Measurements from ENCODE around the gene PKIB.

PKIB gene

GRCh38 chr6:122620428-122620827 lies 10.2 kb downstream of the PKIB start:
- no peak for DNase-seq (ENCODE audit: low read depth, low spot score)
- TF ChIP-seq YY1 (IDR thresholded peaks at IDR 0.05; ENCODE audit: insufficient read depth, insufficient read length) (no peak), ZNF274 (IDR thresholded peaks at IDR 0.05; ENCODE audit: low read depth, low read length) (no peak), SUZ12 (IDR thresholded peaks at IDR 0.05; ENCODE audit: extremely low read depth, insufficient read depth, insufficient read length) (no peak)
- no peaks in the 10 kb centered on the region for H3K4me1 ChIP-seq (ENCODE audit: insufficient read depth, insufficient read length)
- H3K36me3 ChIP-seq (ENCODE audit: insufficient read depth, insufficient read length, low read length), result no peaks in the 10 kb centered on the region
- no peak overlapping the region for H3K4me3 ChIP-seq (ENCODE audit: insufficient read length, low read depth)
- no peaks in the 10 kb centered on the region for H3K9me3 ChIP-seq (ENCODE audit: insufficient read depth, low read length)
- H3K27me3 ChIP-seq (ENCODE audit: insufficient read depth, insufficient read length), result no peaks in the 10 kb centered on the region
- H3K9ac ChIP-seq (ENCODE audit: insufficient read length, low read depth), result no peak overlapping the region

- no peaks in the 10 kb centered on the region for H3K9me3 ChIP-seq (ENCODE audit: insufficient read depth, low read length)
- TF ChIP-seq YY1 (IDR thresholded peaks at IDR 0.05; ENCODE audit: insufficient read depth, insufficient read length) (no peak), SUZ12 (IDR thresholded peaks at IDR 0.05; ENCODE audit: extremely low read depth, insufficient read depth, insufficient read length) (no peak), ZNF274 (IDR thresholded peaks at IDR 0.05; ENCODE audit: low read depth, low read length) (no peak)
- DNase-seq (ENCODE audit: low read depth, low spot score), result no peak
- H3K4me3 ChIP-seq (ENCODE audit: insufficient read length, low read depth), result no peak overlapping the region
- H3K4me1 ChIP-seq (ENCODE audit: insufficient read depth, insufficient read length), result no peaks in the 10 kb centered on the region
- H3K9ac ChIP-seq (ENCODE audit: insufficient read length, low read depth), result no peak overlapping the region
- H3K36me3 ChIP-seq (ENCODE audit: insufficient read depth, insufficient read length, low read length), result no peaks in the 10 kb centered on the region
- no peaks in the 10 kb centered on the region for H3K27me3 ChIP-seq (ENCODE audit: insufficient read depth, insufficient read length)
These were observed 10.7 kb downstream of the PKIB start for GRCh38 chr6:122620902-122621301.

GRCh38 chr6:122621638-122622037 lies 11.4 kb downstream of the PKIB start:
- DNase-seq (ENCODE audit: low read depth, low spot score), result no peak
- Histone ChIP-seq H3K36me3 (ENCODE audit: insufficient read depth, insufficient read length, low read length) (no peaks in the 10 kb centered on the region), H3K4me1 (ENCODE audit: insufficient read depth, insufficient read length) (no peaks in the 10 kb centered on the region), H3K9me3 (ENCODE audit: insufficient read depth, low read length) (no peaks in the 10 kb centered on the region), H3K4me3 (ENCODE audit: insufficient read length, low read depth) (no peak overlapping the region), H3K27me3 (ENCODE audit: insufficient read depth, insufficient read length) (no peaks in the 10 kb centered on the region), H3K9ac (ENCODE audit: insufficient read length, low read depth) (no peak overlapping the region)
- TF ChIP-seq YY1 (IDR thresholded peaks at IDR 0.05; ENCODE audit: insufficient read depth, insufficient read length) (no peak), ZNF274 (IDR thresholded peaks at IDR 0.05; ENCODE audit: low read depth, low read length) (no peak), SUZ12 (IDR thresholded peaks at IDR 0.05; ENCODE audit: extremely low read depth, insufficient read depth, insufficient read length) (no peak)

- Histone ChIP-seq H3K27me3 (ENCODE audit: insufficient read depth, insufficient read length) (no peaks in the 10 kb centered on the region), H3K9me3 (ENCODE audit: insufficient read depth, low read length) (no peaks in the 10 kb centered on the region), H3K4me3 (ENCODE audit: insufficient read length, low read depth) (no peak overlapping the region), H3K4me1 (ENCODE audit: insufficient read depth, insufficient read length) (no peaks in the 10 kb centered on the region), H3K36me3 (ENCODE audit: insufficient read depth, insufficient read length, low read length) (no peaks in the 10 kb centered on the region), H3K9ac (ENCODE audit: insufficient read length, low read depth) (no peak overlapping the region)
- DNase-seq (ENCODE audit: low read depth, low spot score), result no peak
- TF ChIP-seq YY1 (IDR thresholded peaks at IDR 0.05; ENCODE audit: insufficient read depth, insufficient read length), result no peak
- no peak for TF ChIP-seq ZNF274 (IDR thresholded peaks at IDR 0.05; ENCODE audit: low read depth, low read length)
- no peak for TF ChIP-seq SUZ12 (IDR thresholded peaks at IDR 0.05; ENCODE audit: extremely low read depth, insufficient read depth, insufficient read length)
These were observed 12.3 kb downstream of the PKIB start for GRCh38 chr6:122622479-122622878.

- H3K4me3 ChIP-seq (ENCODE audit: insufficient read length, low read depth), result no peak overlapping the region
- DNase-seq (ENCODE audit: low read depth, low spot score), result no peak
- no peaks in the 10 kb centered on the region for H3K27me3 ChIP-seq (ENCODE audit: insufficient read depth, insufficient read length)
- no peak overlapping the region for H3K9ac ChIP-seq (ENCODE audit: insufficient read length, low read depth)
- TF ChIP-seq YY1 (IDR thresholded peaks at IDR 0.05; ENCODE audit: insufficient read depth, insufficient read length) (no peak), ZNF274 (IDR thresholded peaks at IDR 0.05; ENCODE audit: low read depth, low read length) (no peak), SUZ12 (IDR thresholded peaks at IDR 0.05; ENCODE audit: extremely low read depth, insufficient read depth, insufficient read length) (no peak)
- no peaks in the 10 kb centered on the region for H3K4me1 ChIP-seq (ENCODE audit: insufficient read depth, insufficient read length)
- no peaks in the 10 kb centered on the region for H3K9me3 ChIP-seq (ENCODE audit: insufficient read depth, low read length)
- H3K36me3 ChIP-seq (ENCODE audit: insufficient read depth, insufficient read length, low read length), result no peaks in the 10 kb centered on the region
These were observed 13.1 kb downstream of the PKIB start for GRCh38 chr6:122623279-122623678.

GRCh38 chr6:122624853-122625252 lies 14.6 kb downstream of the PKIB start:
- Histone ChIP-seq H3K9me3 (ENCODE audit: insufficient read depth, low read length) (no peaks in the 10 kb centered on the region), H3K4me3 (ENCODE audit: insufficient read length, low read depth) (no peak overlapping the region), H3K9ac (ENCODE audit: insufficient read length, low read depth) (no peak overlapping the region), H3K36me3 (ENCODE audit: insufficient read depth, insufficient read length, low read length) (no peaks in the 10 kb centered on the region), H3K4me1 (ENCODE audit: insufficient read depth, insufficient read length) (no peaks in the 10 kb centered on the region), H3K27me3 (ENCODE audit: insufficient read depth, insufficient read length) (no peaks in the 10 kb centered on the region)
- TF ChIP-seq ZNF274 (IDR thresholded peaks at IDR 0.05; ENCODE audit: low read depth, low read length) (no peak), YY1 (IDR thresholded peaks at IDR 0.05; ENCODE audit: insufficient read depth, insufficient read length) (no peak), SUZ12 (IDR thresholded peaks at IDR 0.05; ENCODE audit: extremely low read depth, insufficient read depth, insufficient read length) (no peak)
- DNase-seq (ENCODE audit: low read depth, low spot score), result no peak

GRCh38 chr6:122628714-122629113 lies 18.5 kb downstream of the PKIB start:
- Histone ChIP-seq H3K4me1 (ENCODE audit: insufficient read depth, insufficient read length) (no peaks in the 10 kb centered on the region), H3K9ac (ENCODE audit: insufficient read length, low read depth) (no peak overlapping the region), H3K36me3 (ENCODE audit: insufficient read depth, insufficient read length, low read length) (no peaks in the 10 kb centered on the region), H3K4me3 (ENCODE audit: insufficient read length, low read depth) (no peak overlapping the region), H3K9me3 (ENCODE audit: insufficient read depth, low read length) (no peaks in the 10 kb centered on the region), H3K27me3 (ENCODE audit: insufficient read depth, insufficient read length) (no peaks in the 10 kb centered on the region)
- no peak for TF ChIP-seq SUZ12 (IDR thresholded peaks at IDR 0.05; ENCODE audit: extremely low read depth, insufficient read depth, insufficient read length)
- TF ChIP-seq ZNF274 (IDR thresholded peaks at IDR 0.05; ENCODE audit: low read depth, low read length), result no peak
- no peak for TF ChIP-seq YY1 (IDR thresholded peaks at IDR 0.05; ENCODE audit: insufficient read depth, insufficient read length)
- DNase-seq (ENCODE audit: low read depth, low spot score), result no peak

Measured in NT2/D1 (cell line).